Activated naive CD8-positive, alpha-beta T cell treated with anti-CD3 and anti-CD28 coated beads for 36 hours (primary cell): ENCODE results near the gene STAT1. TPM values are rescaled to one million over a fixed set of nuclear protein-coding genes. Genes with fewer than 3 reads are reported as not detected.
A peak's percentile ranks its signal among the peaks of the same experiment; 100 is the strongest.

Experiments used
- DNase-seq: peaks from one replicate; pipeline ENCODE4 v3.0.0; 2021
- H3K27ac Mint-ChIP-seq: one replicate; pipeline ENCODE4 v1.8.0; 2022; ENCODE audit warnings: mild to moderate bottlenecking, moderate library complexity, mixed read lengths
- H3K27me3 Mint-ChIP-seq: one replicate; pipeline ENCODE4 v1.8.0; 2022; ENCODE audit warnings: mild to moderate bottlenecking, mixed read lengths
- H3K36me3 Mint-ChIP-seq: one replicate; pipeline ENCODE4 v1.8.0; 2021; ENCODE audit warnings: mild to moderate bottlenecking, mixed read lengths
- H3K4me1 Mint-ChIP-seq: one replicate; pipeline ENCODE4 v1.8.0; 2021; ENCODE audit warnings: mixed read lengths
- H3K4me3 Mint-ChIP-seq: one replicate; pipeline ENCODE4 v1.8.0; 2022; ENCODE audit warnings: mild to moderate bottlenecking, moderate library complexity, mixed read lengths
- H3K9me3 Mint-ChIP-seq: one replicate; pipeline ENCODE4 v1.8.0; 2022; ENCODE audit warnings: mixed read lengths
- total RNA-seq, 2 experiments: library from RNA; stranded (reverse); gene quantifications; one replicate each; pipeline ENCODE4 v1.2.3, GENCODE V29; 2021

STAT1 gene
- 100 to 1,000 TPM; 383 to 389 TPM for total RNA-seq

- H3K9me3 Mint-ChIP-seq = peaks cover 5% of the 10 kb centered on the region
- H3K36me3 Mint-ChIP-seq = peaks cover 29% of the 10 kb centered on the region
- H3K27ac Mint-ChIP-seq = no peak within 1 kb of the TSS
- H3K4me1 Mint-ChIP-seq = peaks cover 36% of the 10 kb centered on the region
- H3K27me3 Mint-ChIP-seq = no peaks in the 10 kb centered on the region
- peak; percentile 99 for DNase-seq
- H3K4me3 Mint-ChIP-seq = no peak within 1 kb of the TSS
Observed at GRCh38 chr2:191013932-191014652, at the start of gene STAT1. Gene STAT1 (minus strand): TSS chr2:191014171. CDS start chr2:191010003, 4,168 bp downstream.

DNA sequence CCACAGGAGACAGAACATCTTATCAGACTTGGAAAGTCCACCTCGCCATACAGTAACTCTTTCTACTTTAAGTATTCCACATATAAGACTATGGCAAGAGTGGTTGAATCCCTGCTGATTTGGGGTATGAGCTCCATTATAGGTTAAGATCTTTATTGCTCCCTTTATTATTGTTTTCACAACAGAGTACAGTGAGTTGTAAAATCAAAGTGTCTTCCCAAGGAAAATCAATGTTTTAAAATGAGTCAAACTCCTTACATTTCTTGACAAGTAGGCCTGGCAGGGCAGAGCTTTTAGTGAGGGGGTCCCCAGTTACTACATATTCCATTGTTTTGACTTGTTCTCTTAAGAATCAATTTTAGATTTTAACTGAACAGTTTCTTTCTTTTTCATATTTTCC is 49.6 kb upstream of the STAT1 start:
- DNase-seq = no peak
- Mint-ChIP-seq H3K27ac (peak overlapping the region; percentile 77), H3K36me3 (peaks cover 63% of the 10 kb centered on the region)

DNA sequence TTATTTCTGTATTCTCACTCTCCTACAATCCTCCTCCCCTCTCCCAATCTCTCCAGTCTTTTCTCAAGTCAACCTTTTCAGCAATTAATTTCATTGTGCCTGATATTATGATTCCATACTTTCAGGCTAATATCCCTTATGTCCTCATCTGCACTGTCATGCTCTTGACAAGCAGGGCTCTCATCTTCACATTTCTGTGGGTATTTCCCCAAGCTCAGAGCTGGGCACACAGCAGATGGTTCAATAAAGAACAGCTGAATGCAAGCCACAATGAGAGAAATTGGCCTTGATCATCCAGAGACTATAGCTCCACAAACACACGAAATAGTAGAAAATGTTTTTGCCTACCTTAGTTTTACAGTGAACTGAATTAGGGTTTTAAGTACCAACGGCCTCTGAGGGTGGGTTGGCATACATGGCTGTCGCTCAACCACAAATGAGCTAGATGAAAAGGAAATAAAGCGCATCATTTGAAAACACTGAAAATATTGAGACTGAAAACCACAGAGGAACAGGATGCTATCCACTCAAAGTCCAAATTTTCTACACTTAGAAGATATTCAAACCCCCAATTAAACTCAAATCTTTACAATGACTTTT is 47.5 kb upstream of the STAT1 start:
- Mint-ChIP-seq H3K4me3 (peak overlapping the region; percentile 18), H3K36me3 (peaks cover 64% of the 10 kb centered on the region), H3K27me3 (no peaks in the 10 kb centered on the region), H3K9me3 (no peaks in the 10 kb centered on the region), H3K27ac (peak overlapping the region; percentile 83), H3K4me1 (peaks cover 63% of the 10 kb centered on the region)
- no peak for DNase-seq

More for the DNA sequence above, 49.6 kb upstream of the STAT1 start:
- H3K4me1 Mint-ChIP-seq = peaks cover 71% of the 10 kb centered on the region
- peak overlapping the region; percentile 57 for H3K4me3 Mint-ChIP-seq
- H3K27me3 Mint-ChIP-seq = no peaks in the 10 kb centered on the region
- H3K9me3 Mint-ChIP-seq = no peaks in the 10 kb centered on the region

GRCh38 chr2:191059308-191059707 is 45.3 kb upstream of the STAT1 start:
- Mint-ChIP-seq H3K4me3 (no peak overlapping the region), H3K27me3 (no peaks in the 10 kb centered on the region), H3K36me3 (peaks cover 63% of the 10 kb centered on the region), H3K27ac (peak overlapping the region; percentile 2), H3K4me1 (peaks cover 65% of the 10 kb centered on the region), H3K9me3 (no peaks in the 10 kb centered on the region)
- no peak for DNase-seq

- DNase-seq = no peak
Observed at GRCh38 chr2:191056228-191056627, 42.3 kb upstream of the STAT1 start.

DNA sequence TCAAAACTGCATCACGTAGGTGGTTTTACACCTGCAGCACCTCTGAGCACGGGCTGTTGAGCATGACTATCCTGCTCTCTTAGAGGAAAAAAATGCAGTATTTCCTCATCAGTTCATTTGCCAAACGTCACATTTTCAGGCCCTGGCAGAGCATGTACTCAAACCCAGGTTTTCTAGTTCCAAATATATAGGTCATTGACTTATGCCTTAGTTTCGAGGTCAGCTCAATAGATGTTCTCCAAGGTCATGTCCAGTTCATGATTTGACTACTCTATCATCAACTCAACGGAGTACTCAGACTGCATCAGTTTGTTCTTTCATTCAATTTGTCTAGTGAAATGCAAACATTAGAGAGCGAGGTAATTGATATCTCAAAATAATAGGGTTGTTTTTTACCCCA is 39.3 kb upstream of the STAT1 start:
- no peak overlapping the region for H3K4me3 Mint-ChIP-seq
- H3K27me3 Mint-ChIP-seq = no peaks in the 10 kb centered on the region
- H3K36me3 Mint-ChIP-seq = peaks cover 21% of the 10 kb centered on the region
- no peaks in the 10 kb centered on the region for H3K9me3 Mint-ChIP-seq
- H3K27ac Mint-ChIP-seq = no peak overlapping the region
- DNase-seq = no peak
- H3K4me1 Mint-ChIP-seq = peaks cover 22% of the 10 kb centered on the region

More at GRCh38 chr2:191056228-191056627, 42.3 kb upstream of the STAT1 start:
- H3K27me3 Mint-ChIP-seq = no peaks in the 10 kb centered on the region
- H3K4me1 Mint-ChIP-seq = peaks cover 39% of the 10 kb centered on the region
- peaks cover 38% of the 10 kb centered on the region for H3K36me3 Mint-ChIP-seq
- no peaks in the 10 kb centered on the region for H3K9me3 Mint-ChIP-seq
- peak overlapping the region; percentile 54 for H3K27ac Mint-ChIP-seq
- no peak overlapping the region for H3K4me3 Mint-ChIP-seq

DNA sequence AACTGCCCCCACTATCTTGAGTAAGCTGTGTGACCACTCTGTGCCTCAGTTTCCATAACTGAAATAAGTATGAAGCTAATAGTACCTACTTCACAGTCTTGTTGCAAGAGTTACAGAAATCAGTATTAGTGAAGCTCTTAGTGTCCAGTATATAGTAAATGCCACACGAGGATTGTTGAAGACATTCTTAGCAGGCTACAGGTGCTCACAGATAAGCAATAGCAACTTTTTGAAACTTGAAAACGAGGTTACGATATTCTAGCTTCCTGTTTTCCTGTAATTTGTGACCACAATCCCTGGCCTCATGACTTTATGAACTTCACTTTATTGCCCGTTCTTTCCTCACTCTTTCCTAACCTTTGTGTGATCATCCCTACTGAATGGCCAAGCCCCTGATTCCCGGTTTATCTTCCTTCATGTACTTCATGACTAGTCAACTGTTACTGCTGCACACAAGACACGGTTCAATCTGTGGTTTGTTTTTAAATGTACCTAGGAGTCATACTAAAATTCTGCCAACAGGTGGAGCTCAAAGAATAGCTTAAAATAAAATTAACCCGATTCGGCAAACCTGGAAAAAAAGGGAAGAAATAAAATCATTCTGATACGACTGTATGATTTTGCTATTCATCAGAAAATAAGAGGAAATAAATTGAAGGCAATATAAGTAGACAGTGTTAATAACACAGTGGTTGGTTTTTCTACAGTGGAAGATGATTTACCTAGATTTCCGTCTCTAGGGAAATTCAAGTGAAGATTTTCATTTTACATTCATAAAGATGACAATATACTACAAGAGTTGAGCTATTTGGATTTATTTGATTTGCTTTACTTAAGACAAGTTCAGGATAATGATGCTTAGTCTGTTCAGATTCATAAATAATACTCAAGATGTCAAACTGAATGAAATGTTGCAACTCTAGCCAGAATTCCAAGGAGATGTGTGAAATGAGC is 38.1 kb upstream of the STAT1 start:
- Mint-ChIP-seq H3K27ac (no peak overlapping the region), H3K9me3 (no peaks in the 10 kb centered on the region), H3K4me3 (no peak overlapping the region), H3K4me1 (peaks cover 15% of the 10 kb centered on the region), H3K36me3 (peaks cover 15% of the 10 kb centered on the region), H3K27me3 (no peaks in the 10 kb centered on the region)
- DNase-seq = no peak

GRCh38 chr2:191051177-191051576 is 37.2 kb upstream of the STAT1 start:
- Mint-ChIP-seq H3K36me3 (peaks cover 11% of the 10 kb centered on the region), H3K27ac (no peak overlapping the region), H3K27me3 (no peaks in the 10 kb centered on the region), H3K4me3 (no peak overlapping the region), H3K9me3 (no peaks in the 10 kb centered on the region), H3K4me1 (peaks cover 12% of the 10 kb centered on the region)
- no peak for DNase-seq

- no peaks in the 10 kb centered on the region for H3K9me3 Mint-ChIP-seq
- H3K27me3 Mint-ChIP-seq = no peaks in the 10 kb centered on the region
- peaks cover 8% of the 10 kb centered on the region for H3K4me1 Mint-ChIP-seq
- H3K36me3 Mint-ChIP-seq = peaks cover 11% of the 10 kb centered on the region
- DNase-seq = no peak
- H3K27ac Mint-ChIP-seq = no peak overlapping the region
- H3K4me3 Mint-ChIP-seq = no peak overlapping the region
Observed at GRCh38 chr2:191050640-191050987, 36.6 kb upstream of the STAT1 start.

- H3K36me3 Mint-ChIP-seq = peaks cover 15% of the 10 kb centered on the region
Observed at GRCh38 chr2:191049728-191050639, 36.0 kb upstream of the STAT1 start.

DNA sequence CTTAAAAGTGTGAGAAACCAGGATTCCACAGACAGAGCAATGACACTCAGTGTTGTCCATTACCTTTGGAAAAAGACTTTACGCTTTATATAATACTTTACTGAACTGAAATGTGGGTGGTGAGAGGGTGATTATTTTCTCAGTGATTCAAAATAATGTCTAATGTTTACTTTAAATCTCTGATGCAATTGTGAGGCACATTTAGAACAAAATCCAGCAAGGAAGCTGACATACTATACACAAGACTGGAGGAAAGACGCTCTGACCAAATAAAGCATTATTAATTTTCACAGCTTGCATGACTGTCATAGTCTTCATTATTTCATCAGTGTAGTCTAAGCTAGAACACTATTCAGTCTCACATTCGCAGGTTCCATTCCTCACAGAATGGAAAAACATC is 34.1 kb upstream of the STAT1 start:
- DNase-seq = no peak
- Mint-ChIP-seq H3K36me3 (peaks cover 23% of the 10 kb centered on the region), H3K27ac (no peak overlapping the region), H3K9me3 (peaks cover 5% of the 10 kb centered on the region), H3K27me3 (no peaks in the 10 kb centered on the region), H3K4me1 (peaks cover 2% of the 10 kb centered on the region), H3K4me3 (no peak overlapping the region)

More at GRCh38 chr2:191049728-191050639, 36.0 kb upstream of the STAT1 start:
- DNase-seq = no peak
- H3K4me3 Mint-ChIP-seq = no peak overlapping the region
- no peak overlapping the region for H3K27ac Mint-ChIP-seq
- no peaks in the 10 kb centered on the region for H3K27me3 Mint-ChIP-seq
- H3K9me3 Mint-ChIP-seq = no peaks in the 10 kb centered on the region
- peaks cover 8% of the 10 kb centered on the region for H3K4me1 Mint-ChIP-seq

- H3K36me3 Mint-ChIP-seq = peaks cover 24% of the 10 kb centered on the region
- no peak overlapping the region for H3K27ac Mint-ChIP-seq
- H3K4me1 Mint-ChIP-seq = peaks cover 8% of the 10 kb centered on the region
- H3K9me3 Mint-ChIP-seq = peaks cover 5% of the 10 kb centered on the region
- no peak overlapping the region for H3K4me3 Mint-ChIP-seq
- DNase-seq = no peak
- H3K27me3 Mint-ChIP-seq = no peaks in the 10 kb centered on the region
Observed at GRCh38 chr2:191045141-191045540, 31.2 kb upstream of the STAT1 start.

DNA sequence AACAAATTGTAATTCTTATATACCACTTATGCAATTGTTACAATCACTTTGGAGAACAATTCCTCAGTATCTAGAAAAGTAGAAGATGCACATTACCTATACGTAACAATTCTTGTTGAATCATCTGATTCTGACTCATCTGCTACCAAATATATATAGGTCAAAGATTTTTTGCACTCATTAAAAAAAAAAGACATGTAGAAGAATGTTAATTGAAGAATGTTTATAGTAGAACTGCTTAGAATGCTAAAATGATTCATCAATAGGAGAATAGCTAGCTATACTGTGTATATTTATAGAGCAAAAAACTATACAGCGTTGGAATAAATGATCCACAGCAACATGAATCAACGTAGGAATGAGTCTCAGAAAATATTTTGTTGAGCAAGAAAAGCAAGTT is 29.5 kb upstream of the STAT1 start:
- DNase-seq = no peak
- H3K27me3 Mint-ChIP-seq = no peaks in the 10 kb centered on the region
- H3K4me3 Mint-ChIP-seq = no peak overlapping the region
- H3K36me3 Mint-ChIP-seq = peaks cover 35% of the 10 kb centered on the region
- peaks cover 5% of the 10 kb centered on the region for H3K9me3 Mint-ChIP-seq
- peaks cover 23% of the 10 kb centered on the region for H3K4me1 Mint-ChIP-seq
- H3K27ac Mint-ChIP-seq = no peak overlapping the region

DNA sequence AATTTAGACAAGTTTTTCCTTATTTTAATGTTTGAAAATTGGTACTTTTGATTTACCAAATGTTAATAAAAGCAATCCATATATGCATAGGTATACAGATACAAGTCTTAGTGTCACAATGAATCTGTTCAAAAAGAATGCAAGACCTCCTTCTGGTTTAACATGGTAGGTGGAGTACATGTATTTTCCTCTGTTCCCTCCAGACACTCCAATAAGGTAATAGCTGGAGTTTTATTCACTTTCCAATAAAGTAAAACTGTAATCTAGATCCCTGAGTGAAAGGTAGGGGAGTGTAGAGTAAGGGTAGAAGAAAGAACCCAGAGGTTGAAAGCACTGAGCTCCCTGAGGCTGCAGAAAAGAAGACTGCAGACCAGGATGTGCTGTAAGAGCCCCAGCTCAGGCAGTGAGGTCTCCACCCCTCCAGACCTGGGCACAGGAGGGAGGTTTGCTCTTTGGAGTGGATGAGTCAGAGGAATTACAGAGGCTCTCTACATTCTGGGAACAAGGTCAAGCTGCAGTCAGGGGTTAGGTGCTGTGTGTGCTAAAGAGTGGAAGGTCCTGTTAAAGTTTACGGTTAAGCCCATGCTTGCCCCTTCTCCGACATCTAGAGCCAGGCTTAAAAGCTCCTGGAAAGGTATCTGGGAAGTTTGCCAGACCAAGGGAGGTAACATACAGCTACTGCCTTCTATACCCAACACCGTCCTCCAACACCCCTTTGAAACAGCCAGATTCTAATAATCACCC is 27.6 kb upstream of the STAT1 start:
- H3K4me3 Mint-ChIP-seq = no peak overlapping the region
- peaks cover 5% of the 10 kb centered on the region for H3K9me3 Mint-ChIP-seq
- DNase-seq = no peak
- peaks cover 43% of the 10 kb centered on the region for H3K36me3 Mint-ChIP-seq
- H3K27ac Mint-ChIP-seq = peak overlapping the region; percentile 42
- H3K4me1 Mint-ChIP-seq = peaks cover 30% of the 10 kb centered on the region
- no peaks in the 10 kb centered on the region for H3K27me3 Mint-ChIP-seq
